ENCODE measurements around the gene HSPBP1. TPM values are rescaled to one million over a fixed set of nuclear protein-coding genes. Genes with fewer than 3 reads are reported as not detected.

Gene HSPBP1
- polyA plus RNA-seq, 3 donors = 12.3 to 17.0 (median 15.3) TPM

GRCh38 chr19:55213547-55213946 lies 66.4 kb downstream of the HSPBP1 start:
- H3K4me1 Mint-ChIP-seq = peaks cover 21% of the 10 kb centered on the region

GRCh38 chr19:55212447-55212846 lies 67.5 kb downstream of the HSPBP1 start:
- peak; percentile 33 to 45 (median 45) for DNase-seq
- Mint-ChIP-seq H3K4me1 (peaks cover 21% of the 10 kb centered on the region), H3K27me3 (ENCODE audit: low read depth in 3 of 3) (peaks cover 11 to 22% (median 11%) of the 10 kb centered on the region in 3 donors), H3K9me3 (peaks cover 9 to 18% (median 16%) of the 10 kb centered on the region in 7 donors), H3K36me3 (no peaks in the 10 kb centered on the region), H3K4me3 (no peak overlapping the region), H3K27ac (no peak overlapping the region)
- peak; percentile 52 for TF ChIP-seq CTCF (IDR thresholded peaks at IDR 0.05)
- Histone ChIP-seq H3K4me3 (replicated peaks in 1 of 3; ENCODE audit: low read depth in 2 of 3, low read length in 3 of 3) (no peak overlapping the region), H3K9me3 (replicated peaks in 1 of 2; ENCODE audit: control insufficient read depth in 1 of 2, insufficient read depth in 1 of 2, low read length in 2 of 2) (peaks cover 6 to 8% of the 10 kb centered on the region in 2 donors), H3K79me2 (ENCODE audit: insufficient read depth, low read length) (no peaks in the 10 kb centered on the region), H3K9ac (ENCODE audit: insufficient read depth, low read length, poor library complexity, severe bottlenecking) (no peak overlapping the region), H4K20me1 (ENCODE audit: insufficient read depth, low read length) (no peaks in the 10 kb centered on the region), H3K4me2 (replicated peaks; ENCODE audit: extremely low read depth, low read length, poor library complexity, severe bottlenecking) (no peak overlapping the region), H3K27ac (ENCODE audit: low read depth in 1 of 2, low read length in 2 of 2) (no peak overlapping the region), H3K36me3 (replicated peaks in 1 of 2; ENCODE audit: control insufficient read depth in 1 of 2, insufficient read depth in 2 of 2, low read length in 2 of 2) (no peaks in the 10 kb centered on the region), H3K4me1 (ENCODE audit: control insufficient read depth in 1 of 2, insufficient read depth in 2 of 2, low read length in 2 of 2) (peaks cover 17 to 27% of the 10 kb centered on the region in 2 donors), H2AFZ (ENCODE audit: insufficient read depth, low read depth, low read length, poor library complexity, severe bottlenecking) (no peak overlapping the region), H3K27me3 (ENCODE audit: control insufficient read depth in 2 of 2, insufficient read depth in 2 of 2, low read length in 2 of 2) (no peaks in the 10 kb centered on the region)
- WGBS (ENCODE audit: insufficient coverage) = 86% methylated on average over 1 of the region's 3 CpGs
- intact Hi-C loops (cut with micrococcal nuclease) = no loop called here

More at GRCh38 chr19:55213547-55213946, 66.4 kb downstream of the HSPBP1 start:
- H3K4me3 ChIP-seq (replicated peaks in 1 of 3; ENCODE audit: low read depth in 2 of 3, low read length in 3 of 3) = no peak overlapping the region
- H3K27me3 ChIP-seq (ENCODE audit: control insufficient read depth in 2 of 2, insufficient read depth in 2 of 2, low read length in 2 of 2) = no peaks in the 10 kb centered on the region
- no peaks in the 10 kb centered on the region for H3K79me2 ChIP-seq (ENCODE audit: insufficient read depth, low read length)
- intact Hi-C loops (cut with micrococcal nuclease) = no loop called here
- H3K9me3 Mint-ChIP-seq = peaks cover 9 to 18% (median 16%) of the 10 kb centered on the region in 7 donors
- DNase-seq = no peak
- no peak for TF ChIP-seq CTCF (IDR thresholded peaks at IDR 0.05)
- H3K4me3 Mint-ChIP-seq = no peak overlapping the region
- H3K27ac Mint-ChIP-seq = no peak overlapping the region
- H3K9ac ChIP-seq (ENCODE audit: insufficient read depth, low read length, poor library complexity, severe bottlenecking) = no peak overlapping the region
- H3K4me1 ChIP-seq (ENCODE audit: control insufficient read depth in 1 of 2, insufficient read depth in 2 of 2, low read length in 2 of 2) = peaks cover 17 to 27% of the 10 kb centered on the region in 2 donors
- 84% methylated on average over 4 of the region's 7 CpGs for WGBS (ENCODE audit: insufficient coverage)
- no peaks in the 10 kb centered on the region for H3K36me3 ChIP-seq (replicated peaks in 1 of 2; ENCODE audit: control insufficient read depth in 1 of 2, insufficient read depth in 2 of 2, low read length in 2 of 2)
- H4K20me1 ChIP-seq (ENCODE audit: insufficient read depth, low read length) = no peaks in the 10 kb centered on the region
- H2AFZ ChIP-seq (ENCODE audit: insufficient read depth, low read depth, low read length, poor library complexity, severe bottlenecking) = no peak overlapping the region
- H3K9me3 ChIP-seq (replicated peaks in 1 of 2; ENCODE audit: control insufficient read depth in 1 of 2, insufficient read depth in 1 of 2, low read length in 2 of 2) = peaks cover 6 to 8% of the 10 kb centered on the region in 2 donors
- H3K27ac ChIP-seq (ENCODE audit: low read depth in 1 of 2, low read length in 2 of 2) = no peak overlapping the region
- no peaks in the 10 kb centered on the region for H3K36me3 Mint-ChIP-seq
- H3K4me2 ChIP-seq (replicated peaks; ENCODE audit: extremely low read depth, low read length, poor library complexity, severe bottlenecking) = no peak overlapping the region
- H3K27me3 Mint-ChIP-seq (ENCODE audit: low read depth in 3 of 3) = peaks cover 11 to 22% (median 11%) of the 10 kb centered on the region in 3 donors

Small RNA genes lying within 50 kb of the gene (small RNA-seq; reads per million reads assigned to genes)
- not detected for gene MIR6802 (ENCODE audit: insufficient read length, low read depth)
- gene MIR6803 (ENCODE audit: insufficient read length, low read depth) = not detected
- gene MIR6804 (ENCODE audit: insufficient read length, low read depth) = not detected

Other genes starting within 250 kb of the HSPBP1 start
- gene GP6, start 241.8 kb downstream of the HSPBP1 start, polyA plus RNA-seq = 1 to 10 TPM in 1 of 3 donors, under 1 TPM in 2; 0.03 to 1.1 (median 0.14) TPM
- gene RDH13, start 217.0 kb downstream of the HSPBP1 start, polyA plus RNA-seq = 1 to 10 TPM; 1.6 to 4.0 (median 2.3) TPM
- 1 to 10 TPM; 1.5 to 5.0 (median 1.8) TPM for gene EPS8L1, start 204.2 kb downstream of the HSPBP1 start, polyA plus RNA-seq
- 100 to 1,000 TPM in 1 of 3 donors, 1 to 10 TPM in 2; 2.1 to 206 (median 2.6) TPM for gene PPP1R12C, start 162.5 kb downstream of the HSPBP1 start, polyA plus RNA-seq
- 10 to 100 TPM in 1 of 3 donors, 1 to 10 TPM in 2; 9.4 to 41.9 (median 9.8) TPM for gene TNNT1, start 130.9 kb downstream of the HSPBP1 start, polyA plus RNA-seq
- 1 to 10 TPM in 1 of 3 donors, not detected in 2; 1.2 TPM for gene TNNI3, start 122.4 kb downstream of the HSPBP1 start, polyA plus RNA-seq
- under 1 TPM in 1 of 3 donors, not detected in 2; 0.19 TPM for gene DNAAF3, start 113.5 kb downstream of the HSPBP1 start, polyA plus RNA-seq
- not detected for gene SYT5, start 99.8 kb downstream of the HSPBP1 start, polyA plus RNA-seq
- gene PTPRH, start 70.6 kb downstream of the HSPBP1 start, polyA plus RNA-seq = under 1 TPM in 2 of 3 donors, not detected in 1; 0.08 to 0.53 TPM
- gene TMEM86B, start 51.3 kb downstream of the HSPBP1 start, polyA plus RNA-seq = 10 to 100 TPM in 1 of 3 donors, under 1 TPM in 2; 0.16 to 10.7 (median 0.38) TPM
- gene PPP6R1, start 21.1 kb downstream of the HSPBP1 start, polyA plus RNA-seq = 10 to 100 TPM; 16.9 to 91.3 (median 22.0) TPM
- gene BRSK1, start 3.9 kb upstream of the HSPBP1 start, polyA plus RNA-seq = not detected
- 10 to 100 TPM; 10.1 to 65.6 (median 11.2) TPM for gene TMEM150B, start 45.2 kb upstream of the HSPBP1 start, polyA plus RNA-seq
- 10 to 100 TPM in 1 of 3 donors, 1 to 10 TPM in 1, under 1 TPM in 1; 0.89 to 26.9 (median 1.5) TPM for gene KMT5C, start 59.8 kb upstream of the HSPBP1 start, polyA plus RNA-seq
- gene COX6B2, start 74.6 kb upstream of the HSPBP1 start, polyA plus RNA-seq = under 1 TPM in 1 of 3 donors, not detected in 2; 0.36 TPM
- gene GARIN5B, start 83.2 kb upstream of the HSPBP1 start, polyA plus RNA-seq = not detected
- not detected for gene IL11, start 90.4 kb upstream of the HSPBP1 start, polyA plus RNA-seq
- not detected for gene TMEM190, start 96.7 kb upstream of the HSPBP1 start, polyA plus RNA-seq
- gene TMEM238, start 104.2 kb upstream of the HSPBP1 start, polyA plus RNA-seq = not detected
- 1,000 to 10,000 TPM in 1 of 3 donors, 100 to 1,000 TPM in 2; 199 to 3,862 (median 208) TPM for gene RPL28, start 105.8 kb upstream of the HSPBP1 start, polyA plus RNA-seq
- gene UBE2S, start 127.7 kb upstream of the HSPBP1 start, polyA plus RNA-seq = 10 to 100 TPM; 16.1 to 40.9 (median 21.9) TPM
- under 1 TPM in 1 of 3 donors, not detected in 2; 0.01 TPM for gene SHISA7, start 163.2 kb upstream of the HSPBP1 start, polyA plus RNA-seq
- gene ISOC2, start 181.5 kb upstream of the HSPBP1 start, polyA plus RNA-seq = 10 to 100 TPM; 14.8 to 20.2 (median 14.9) TPM
- not detected for gene C19orf85, start 184.6 kb upstream of the HSPBP1 start, polyA plus RNA-seq
- 1 to 10 TPM in 1 of 3 donors, under 1 TPM in 1, not detected in 1; 0.50 to 3.1 TPM for gene ZNF628, start 196.5 kb upstream of the HSPBP1 start, polyA plus RNA-seq
- gene NAT14, start 205.1 kb upstream of the HSPBP1 start, polyA plus RNA-seq = 1 to 10 TPM; 1.5 to 2.2 (median 1.9) TPM
- gene SSC5D, start 208.3 kb upstream of the HSPBP1 start, polyA plus RNA-seq = under 1 TPM in 1 of 3 donors, not detected in 2; 0.08 TPM